Colonic mucosa (tissue), 4 donors: Measurements from ENCODE around the gene TNRC6A. TPM values are rescaled to one million over a fixed set of nuclear protein-coding genes. Genes with fewer than 3 reads are reported as not detected.

Experiments used
- DNase-seq: peaks from one replicate; pipeline ENCODE4 v3.0.0-alpha.2; 2020
- H3K27ac ChIP-seq: fragments of 200-600 bp; one replicate; pipeline ENCODE4 v1.8.0; 2021
- H3K27me3 ChIP-seq: fragments of 200-600 bp; one replicate; pipeline ENCODE4 v1.8.0; 2021
- H3K36me3 ChIP-seq: fragments of 200-600 bp; one replicate; pipeline ENCODE4 v1.8.0; 2021
- H3K4me1 ChIP-seq: fragments of 200-600 bp; one replicate; pipeline ENCODE4 v1.8.0; 2021; ENCODE audit warnings: mild to moderate bottlenecking
- H3K4me3 ChIP-seq: fragments of 200-600 bp; one replicate; pipeline ENCODE4 v1.8.0; 2021
- H3K9ac ChIP-seq, 2 donors: one replicate each; pipeline ENCODE4 v1.7.0; 2013; ENCODE audit warnings: control low read depth in 2 of 2, low read depth in 2 of 2, low read length in 2 of 2
- H3K9me3 ChIP-seq: fragments of 200-600 bp; one replicate; pipeline ENCODE4 v1.8.0; 2021
- CTCF ChIP-seq: fragments of 200-600 bp; IDR thresholded peaks from one replicate; pipeline ENCODE4 v1.8.0; 2022; ENCODE audit warnings: antibody characterized with exemption, mild to moderate bottlenecking
- intact Hi-C: fragments of 100-400 bp; cut with DNase I; formaldehyde crosslinking; loops from one replicate; pipeline ENCODE4 v1.14.1; 2022
- total RNA-seq, 2 donors: library from RNA; stranded (reverse); fragmentation: NEBNext Ultra II Directional in 1 of 2; extraction: Animal tissue kit (Norgen Biotek cat#: 25700) in 1 of 2; gene quantifications; one replicate each; pipeline ENCODE4 v1.2.1, GENCODE V29; 2021
- donor health status: healthy.
- donor health status: DM: no; HTN: no; CAD: no.
- donor health status: DM: no; HTN: no; CAD: no.

The TNRC6A gene
- total RNA-seq, 2 donors from 2014 or later = 32.8 to 33.2 TPM

GRCh38 chr16:24771132-24771778 is 41.8 kb downstream of the TNRC6A start:
- no peak overlapping the region for H3K9ac ChIP-seq
- no peak for DNase-seq
- no peaks in the 10 kb centered on the region for H3K9me3 ChIP-seq
- peaks cover 16% of the 10 kb centered on the region for H3K4me1 ChIP-seq
- no peak overlapping the region for H3K27ac ChIP-seq
- TF ChIP-seq CTCF = no peak
- H3K27me3 ChIP-seq = no peaks in the 10 kb centered on the region
- intact Hi-C loops = no loop called here
- H3K36me3 ChIP-seq = no peaks in the 10 kb centered on the region
- H3K4me3 ChIP-seq = no peak overlapping the region

GRCh38 chr16:24771779-24772157 is 42.3 kb downstream of the TNRC6A start:
- Histone ChIP-seq H3K4me1 (peaks cover 16% of the 10 kb centered on the region), H3K4me3 (no peak overlapping the region), H3K36me3 (no peaks in the 10 kb centered on the region), H3K9me3 (no peaks in the 10 kb centered on the region), H3K27me3 (no peaks in the 10 kb centered on the region), H3K9ac (no peak overlapping the region), H3K27ac (no peak overlapping the region)
- intact Hi-C loops = no loop called here
- TF ChIP-seq CTCF = no peak
- DNase-seq = no peak

- Histone ChIP-seq H3K9ac (no peak overlapping the region), H3K27ac (no peak overlapping the region), H3K9me3 (no peaks in the 10 kb centered on the region), H3K27me3 (no peaks in the 10 kb centered on the region), H3K4me3 (no peak overlapping the region), H3K4me1 (peaks cover 16% of the 10 kb centered on the region), H3K36me3 (peaks cover 9% of the 10 kb centered on the region)
- DNase-seq = no peak
- no peak for TF ChIP-seq CTCF
- intact Hi-C loops = no loop called here
Observed at GRCh38 chr16:24773771-24774427, 44.4 kb downstream of the TNRC6A start.

GRCh38 chr16:24774510-24774909 is 45.1 kb downstream of the TNRC6A start:
- DNase-seq = no peak
- intact Hi-C loops = no loop called here
- H3K36me3 ChIP-seq = peaks cover 9% of the 10 kb centered on the region
- no peak overlapping the region for H3K9ac ChIP-seq
- no peak overlapping the region for H3K4me3 ChIP-seq
- no peaks in the 10 kb centered on the region for H3K27me3 ChIP-seq
- H3K9me3 ChIP-seq = no peaks in the 10 kb centered on the region
- peaks cover 16% of the 10 kb centered on the region for H3K4me1 ChIP-seq
- no peak overlapping the region for H3K27ac ChIP-seq
- no peak for TF ChIP-seq CTCF

- Histone ChIP-seq H3K4me3 (no peak overlapping the region), H3K27ac (no peak overlapping the region), H3K4me1 (peaks cover 16% of the 10 kb centered on the region)
Observed at GRCh38 chr16:24775455-24775854, 46.0 kb downstream of the TNRC6A start.

More at GRCh38 chr16:24775455-24775854, 46.0 kb downstream of the TNRC6A start:
- DNase-seq = peak; percentile 59
- no peak for TF ChIP-seq CTCF
- Histone ChIP-seq H3K27me3 (no peaks in the 10 kb centered on the region), H3K9ac (no peak overlapping the region), H3K36me3 (peaks cover 9% of the 10 kb centered on the region), H3K9me3 (no peaks in the 10 kb centered on the region)
- intact Hi-C loops = no loop called here
